Left lung (tissue), 10 donors: ENCODE data around the gene CYP3A5. TPM values are rescaled to one million over a fixed set of nuclear protein-coding genes. Genes with fewer than 3 reads are reported as not detected.
"Not testable (repeated sequence)": the region's sequence is repeated elsewhere in the genome, so short reads cannot be mapped to it uniquely, and the experiment has no call there.

Source experiments
- ATAC-seq: fragments of 200-7000 bp; cut with Tn5 transposase; one replicate; pipeline ENCODE4 v1.9.1; 2020; ENCODE audit warnings: moderate library complexity
- DNase-seq, 4 donors: peaks; one replicate each; pipeline ENCODE4 v3.0.0-alpha.2; 2013 to 2020
- H3K27ac ChIP-seq, 2 donors: fragments of 200-600 bp; sonication (generic) in 1 of 2; one replicate each; pipeline versions ENCODE4 v1.5.0 to v1.8.0; 2020 to 2021
- H3K27me3 ChIP-seq, 2 donors: fragments of 200-600 bp; sonication (generic) in 1 of 2; one replicate each; pipeline versions ENCODE4 v1.5.0 to v1.8.0; 2020 to 2021
- H3K36me3 ChIP-seq, 2 donors: fragments of 200-600 bp; sonication (generic) in 1 of 2; one replicate each; pipeline versions ENCODE4 v1.5.0 to v1.8.0; 2020 to 2021
- H3K4me1 ChIP-seq, 2 donors: fragments of 200-600 bp; one replicate each; pipeline ENCODE4 v1.8.0; 2021
- H3K4me3 ChIP-seq, 2 donors: fragments of 200-600 bp; sonication (generic) in 1 of 2; one replicate each; pipeline versions ENCODE4 v1.5.0 to v1.8.0; 2020 to 2021; ENCODE audit warnings: mild to moderate bottlenecking in 1 of 2
- H3K9me3 ChIP-seq, 2 donors: fragments of 200-600 bp; sonication (generic) in 1 of 2; one replicate each; pipeline versions ENCODE4 v1.5.0 to v1.8.0; 2020 to 2021
- CTCF ChIP-seq, 2 donors: fragments of 200-600 bp; sonication (generic) in 1 of 2; IDR thresholded peaks; one replicate each; pipeline versions ENCODE4 v1.5.0 to v1.8.0; 2021; ENCODE audit warnings: antibody characterized with exemption in 2 of 2
- intact Hi-C, 2 donors: fragments of 100-400 bp; cut with DNase I; formaldehyde crosslinking; loops; one replicate each; pipeline versions ENCODE4 v1.11.2 to v1.14.2; 2022
- polyA plus RNA-seq, 6 donors: library from polyadenylated mRNA; unstranded; fragments of 120-200 nt; gene quantifications; one replicate each; pipeline ENCODE4 v1.2.1, GENCODE V29; 2013; ENCODE audit not compliant: insufficient read length in 6 of 6
- total RNA-seq, 2 donors: library from RNA; stranded (reverse); fragmentation: NEBNext Ultra II Directional; extraction: Animal tissue kit (Norgen Biotek cat#: 25700); gene quantifications; one replicate each; pipeline ENCODE4 v1.2.1, GENCODE V29; 2021
- donor health status: DM: no; HTN: yes; CAD: no.
- donor health status: DM: no; HTN: no; CAD: no.

The CYP3A5 gene
- total and polyA plus RNA-seq, 8 donors = 5.7 to 29.5 (median 17.5) TPM

- DNase-seq (no peak), ATAC-seq (no peak)
- no peaks in the 10 kb centered on the region for H3K27me3 ChIP-seq
- no peak overlapping the region for H3K4me3 ChIP-seq
- H3K27ac ChIP-seq = no peak overlapping the region
- H3K36me3 ChIP-seq = peaks cover 0 to 12% of the 10 kb centered on the region in 2 donors
- TF ChIP-seq CTCF (IDR thresholded peaks at IDR 0.05) = no peak
- H3K4me1 ChIP-seq = no peaks in the 10 kb centered on the region
- no peaks in the 10 kb centered on the region for H3K9me3 ChIP-seq
- intact Hi-C loops = no loop called here
Observed at GRCh38 chr7:99668541-99668940, 11.3 kb downstream of the CYP3A5 start.

GRCh38 chr7:99667179-99667578 is 12.6 kb downstream of the CYP3A5 start:
- intact Hi-C loops = no loop called here
- ATAC-seq = no peak
- TF ChIP-seq CTCF (IDR thresholded peaks at IDR 0.05) = no peak
- DNase-seq = no peak
- no peaks in the 10 kb centered on the region for H3K9me3 ChIP-seq
- H3K27me3 ChIP-seq = no peaks in the 10 kb centered on the region
- H3K4me3 ChIP-seq = no peak overlapping the region
- H3K36me3 ChIP-seq = peaks cover 0 to 12% of the 10 kb centered on the region in 2 donors
- no peaks in the 10 kb centered on the region for H3K4me1 ChIP-seq
- no peak overlapping the region for H3K27ac ChIP-seq

GRCh38 chr7:99666013-99666395 is 13.8 kb downstream of the CYP3A5 start:
- no peaks in the 10 kb centered on the region for H3K27me3 ChIP-seq
- H3K4me3 ChIP-seq = no peak overlapping the region
- ATAC-seq = no peak
- H3K27ac ChIP-seq = no peak overlapping the region
- intact Hi-C loops = no loop called here
- DNase-seq = no peak
- H3K36me3 ChIP-seq = peaks cover 0 to 13% of the 10 kb centered on the region in 2 donors
- TF ChIP-seq CTCF (IDR thresholded peaks at IDR 0.05) = no peak
- H3K9me3 ChIP-seq = no peaks in the 10 kb centered on the region
- H3K4me1 ChIP-seq = no peaks in the 10 kb centered on the region

GRCh38 chr7:99665312-99666012 is 14.3 kb downstream of the CYP3A5 start:
- Histone ChIP-seq H3K4me3 (no peak overlapping the region), H3K36me3 (peaks cover 0 to 18% of the 10 kb centered on the region in 2 donors), H3K9me3 (no peaks in the 10 kb centered on the region), H3K27ac (no peak overlapping the region), H3K4me1 (no peaks in the 10 kb centered on the region), H3K27me3 (no peaks in the 10 kb centered on the region)
- no peak for TF ChIP-seq CTCF (IDR thresholded peaks at IDR 0.05)
- no peak for ATAC-seq
- no peak for DNase-seq
- intact Hi-C loops = no loop called here

- ATAC-seq, H3K27ac ChIP-seq, H3K4me3 ChIP-seq, intact Hi-C loops, H3K27me3 ChIP-seq, DNase-seq, H3K9me3 ChIP-seq, H3K4me1 ChIP-seq: not testable (repeated sequence)
- H3K36me3 ChIP-seq = peaks cover 0 to 15% of the 10 kb centered on the region in 2 donors
Observed at GRCh38 chr7:99657879-99658278, 21.9 kb downstream of the CYP3A5 start.

- ATAC-seq, H3K36me3 ChIP-seq, H3K4me3 ChIP-seq, DNase-seq, H3K27ac ChIP-seq, H3K4me1 ChIP-seq, H3K9me3 ChIP-seq, intact Hi-C loops, H3K27me3 ChIP-seq: not testable (repeated sequence)
Observed at GRCh38 chr7:99654626-99655025, 25.2 kb downstream of the CYP3A5 start.
